Activated naive CD4-positive, alpha-beta T cell treated with anti-CD3 and anti-CD28 coated beads, Interleukin-2, amount 50 U/mL, for 24 hours (primary cell): ENCODE measurements around the gene PIK3R5.

Experiments used
- H3K27ac Mint-ChIP-seq: one replicate; pipeline ENCODE4 v1.8.0; 2021; ENCODE audit warnings: mild to moderate bottlenecking, mixed read lengths
- H3K27me3 Mint-ChIP-seq: one replicate; pipeline ENCODE4 v1.8.0; 2021; ENCODE audit warnings: mixed read lengths
- H3K36me3 Mint-ChIP-seq: one replicate; pipeline ENCODE4 v1.8.0; 2021; ENCODE audit warnings: mixed read lengths
- H3K4me1 Mint-ChIP-seq: one replicate; pipeline ENCODE4 v1.8.0; 2021; ENCODE audit warnings: mixed read lengths
- H3K4me3 Mint-ChIP-seq: one replicate; pipeline ENCODE4 v1.8.0; 2021; ENCODE audit warnings: mild to moderate bottlenecking, mixed read lengths
- H3K9me3 Mint-ChIP-seq: one replicate; pipeline ENCODE4 v1.8.0; 2021; ENCODE audit warnings: mixed read lengths

The PIK3R5 gene

DNA sequence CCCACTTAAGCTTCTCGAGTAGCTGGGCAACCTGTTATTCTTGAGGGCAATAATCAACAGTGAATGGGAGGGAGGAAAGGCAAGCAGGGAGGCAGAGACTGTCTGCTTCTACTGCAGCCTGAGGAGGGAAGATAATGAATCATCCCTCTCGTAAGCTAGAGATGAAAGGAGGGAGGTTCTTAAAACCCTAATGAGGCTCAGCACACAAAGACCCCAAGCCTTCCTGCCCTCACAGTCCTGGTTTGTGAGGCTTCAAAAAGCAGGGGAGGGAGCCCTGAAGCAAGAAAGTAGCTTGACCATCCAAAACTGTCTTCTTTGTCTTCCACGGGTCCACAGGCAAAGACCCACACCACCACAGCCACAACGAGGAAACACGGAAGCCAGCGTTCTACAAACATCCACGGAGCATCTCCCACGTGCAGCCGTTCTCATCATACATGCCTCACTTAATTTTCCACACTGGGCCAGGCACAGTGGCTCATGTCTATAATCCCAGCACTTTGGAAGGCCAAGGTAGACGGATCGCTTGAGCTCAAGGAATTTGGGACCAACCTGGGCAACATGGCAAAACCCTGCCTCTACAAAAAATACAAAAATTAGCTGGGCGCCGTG lies 1.8 kb downstream of the PIK3R5 start:
- H3K27me3 Mint-ChIP-seq = no peaks in the 10 kb centered on the region
- H3K36me3 Mint-ChIP-seq = peaks cover 23% of the 10 kb centered on the region
- H3K4me3 Mint-ChIP-seq = peak overlapping the region; percentile 88
- peak overlapping the region; percentile 98 for H3K27ac Mint-ChIP-seq
- H3K4me1 Mint-ChIP-seq = peaks cover 66% of the 10 kb centered on the region
- H3K9me3 Mint-ChIP-seq = peaks cover 10% of the 10 kb centered on the region

DNA sequence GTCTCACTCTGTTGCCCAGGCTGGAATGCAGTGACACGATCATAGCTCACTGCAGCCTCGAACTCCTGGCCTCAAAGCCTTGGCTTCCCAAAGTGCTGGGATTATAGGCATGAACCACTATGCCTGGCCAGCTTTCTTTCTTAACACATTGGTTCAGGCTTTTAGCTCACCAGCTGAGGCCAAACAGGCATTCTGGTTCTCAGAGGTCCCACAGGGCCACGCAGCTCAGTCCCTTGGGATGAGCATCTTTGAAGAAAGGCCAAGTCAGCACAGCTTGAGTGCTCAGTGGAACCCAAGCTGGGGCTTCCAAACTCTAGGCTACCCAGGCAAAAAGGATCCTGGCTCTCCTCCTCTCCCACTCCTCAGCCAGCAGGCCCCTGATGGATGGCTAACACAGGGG lies 2.5 kb downstream of the PIK3R5 start:
- H3K4me3 Mint-ChIP-seq = peak overlapping the region; percentile 88
- peaks cover 4% of the 10 kb centered on the region for H3K9me3 Mint-ChIP-seq
- H3K27ac Mint-ChIP-seq = peak overlapping the region; percentile 98
- no peaks in the 10 kb centered on the region for H3K27me3 Mint-ChIP-seq
- peaks cover 18% of the 10 kb centered on the region for H3K36me3 Mint-ChIP-seq
- peaks cover 68% of the 10 kb centered on the region for H3K4me1 Mint-ChIP-seq

DNA sequence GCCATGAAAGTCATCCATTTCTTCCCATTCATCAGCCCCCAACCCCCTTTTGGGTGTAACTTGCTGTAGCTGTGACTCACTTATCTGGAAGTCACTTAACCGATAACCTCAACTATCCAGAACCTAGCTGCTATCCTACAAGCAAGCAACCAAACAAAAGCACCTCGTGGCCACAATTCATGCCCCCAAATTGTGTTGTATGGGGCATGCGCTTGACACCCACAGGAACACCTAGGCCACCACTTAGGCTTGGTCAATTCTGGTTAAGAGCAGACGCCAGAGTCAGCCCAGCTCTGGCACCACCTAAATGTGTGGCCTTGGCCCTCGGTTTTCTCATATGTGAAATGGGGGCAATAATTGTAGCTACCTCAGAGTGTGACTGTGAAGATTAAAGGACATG lies 3.7 kb downstream of the PIK3R5 start:
- Mint-ChIP-seq H3K9me3 (no peaks in the 10 kb centered on the region), H3K36me3 (peaks cover 20% of the 10 kb centered on the region), H3K27ac (no peak overlapping the region), H3K4me1 (peaks cover 77% of the 10 kb centered on the region), H3K4me3 (peak overlapping the region; percentile 12), H3K27me3 (no peaks in the 10 kb centered on the region)

DNA sequence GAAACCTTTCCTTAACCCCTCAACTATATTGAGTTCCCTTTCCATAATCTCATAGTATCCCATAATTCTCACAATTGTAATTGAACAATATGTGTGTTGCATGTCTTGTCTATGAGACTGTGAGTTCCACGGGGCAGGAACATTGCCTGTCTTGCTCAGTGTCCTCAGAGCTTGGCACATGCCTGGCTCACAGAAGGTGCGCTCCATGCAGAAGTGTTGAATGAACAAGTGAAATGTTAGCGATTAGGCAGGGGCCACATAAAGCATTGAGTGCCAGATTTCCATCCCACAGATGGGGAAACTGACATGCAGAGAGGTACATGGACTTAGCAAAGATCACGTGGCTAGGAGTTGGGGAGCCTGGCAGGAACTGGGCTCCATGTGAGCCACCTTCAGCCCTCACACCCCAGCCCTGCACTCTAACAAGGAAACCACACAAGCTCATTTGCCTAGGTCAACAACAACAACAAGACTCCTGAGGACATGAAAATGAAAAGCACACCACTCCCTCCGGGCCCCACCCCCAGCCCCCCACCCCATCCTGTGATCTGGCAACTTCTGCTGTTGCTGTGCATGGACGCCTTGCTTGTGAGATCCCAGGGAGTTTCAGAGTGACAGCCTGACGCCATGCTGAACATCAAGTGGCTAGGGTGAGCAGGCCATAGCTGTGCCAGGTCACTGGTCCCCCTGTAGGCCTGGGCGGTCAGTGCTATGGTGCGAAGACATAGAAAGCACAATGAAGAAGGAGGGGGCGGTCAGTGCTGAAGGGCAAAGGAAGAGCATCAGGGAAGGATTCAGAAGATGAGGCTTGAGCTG lies 5.0 kb downstream of the PIK3R5 start:
- Mint-ChIP-seq H3K9me3 (no peaks in the 10 kb centered on the region), H3K4me3 (peak overlapping the region; percentile 40), H3K4me1 (peaks cover 90% of the 10 kb centered on the region), H3K27ac (peak overlapping the region; percentile 79), H3K36me3 (peaks cover 21% of the 10 kb centered on the region), H3K27me3 (no peaks in the 10 kb centered on the region)

DNA sequence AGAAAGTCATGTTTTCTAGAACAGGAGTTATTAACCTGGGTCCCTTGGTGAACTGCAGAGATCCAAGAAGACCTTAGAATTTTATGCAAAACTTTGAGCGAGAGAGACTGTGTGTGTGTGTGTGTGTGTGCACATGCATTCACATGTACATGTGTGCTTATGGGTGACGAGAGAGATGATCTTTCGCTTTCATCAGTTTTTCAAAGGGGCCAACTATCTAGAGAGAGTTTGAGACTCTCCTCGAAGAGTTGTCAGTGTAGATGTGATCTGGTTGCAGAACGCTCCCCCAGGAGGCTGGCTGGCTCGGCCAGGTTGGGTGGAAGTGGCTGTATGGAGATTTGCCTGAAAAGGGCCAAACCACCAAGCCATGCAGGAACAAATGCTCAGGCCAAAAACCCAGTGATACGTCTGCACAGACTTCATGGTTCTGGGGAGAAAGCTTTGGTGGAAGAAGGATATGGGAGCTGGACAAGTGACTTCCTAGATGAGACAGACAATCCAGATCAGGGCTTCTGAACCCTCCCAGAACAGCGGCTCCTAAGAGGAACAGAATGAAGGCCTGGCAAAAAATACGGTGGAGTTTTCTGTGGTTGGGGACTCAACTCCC lies 6.1 kb downstream of the PIK3R5 start:
- peak overlapping the region; percentile 83 for H3K27ac Mint-ChIP-seq
- H3K36me3 Mint-ChIP-seq = peaks cover 25% of the 10 kb centered on the region
- no peaks in the 10 kb centered on the region for H3K9me3 Mint-ChIP-seq
- H3K27me3 Mint-ChIP-seq = no peaks in the 10 kb centered on the region
- peak overlapping the region; percentile 47 for H3K4me3 Mint-ChIP-seq
- H3K4me1 Mint-ChIP-seq = peaks cover 95% of the 10 kb centered on the region

DNA sequence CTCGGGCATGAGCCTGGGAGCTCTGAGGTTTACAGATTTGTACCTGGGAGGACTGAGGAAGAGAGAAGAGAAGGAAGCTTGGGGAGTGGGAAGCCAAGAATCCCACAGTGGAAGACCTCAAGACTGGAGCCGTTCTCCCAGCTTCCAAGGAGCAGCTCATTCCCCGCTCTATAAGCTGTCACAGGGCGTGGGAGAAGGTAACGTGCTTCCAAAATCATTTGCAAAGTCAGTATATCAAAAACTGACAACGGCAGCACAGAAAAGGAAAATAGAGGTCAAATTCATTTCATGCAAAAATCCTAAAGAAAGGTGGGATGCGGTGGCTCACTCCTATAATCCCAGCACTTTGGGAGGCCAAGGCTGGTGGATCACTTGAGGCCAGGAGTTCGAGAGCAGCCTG lies 7.8 kb downstream of the PIK3R5 start:
- no peaks in the 10 kb centered on the region for H3K27me3 Mint-ChIP-seq

DNA sequence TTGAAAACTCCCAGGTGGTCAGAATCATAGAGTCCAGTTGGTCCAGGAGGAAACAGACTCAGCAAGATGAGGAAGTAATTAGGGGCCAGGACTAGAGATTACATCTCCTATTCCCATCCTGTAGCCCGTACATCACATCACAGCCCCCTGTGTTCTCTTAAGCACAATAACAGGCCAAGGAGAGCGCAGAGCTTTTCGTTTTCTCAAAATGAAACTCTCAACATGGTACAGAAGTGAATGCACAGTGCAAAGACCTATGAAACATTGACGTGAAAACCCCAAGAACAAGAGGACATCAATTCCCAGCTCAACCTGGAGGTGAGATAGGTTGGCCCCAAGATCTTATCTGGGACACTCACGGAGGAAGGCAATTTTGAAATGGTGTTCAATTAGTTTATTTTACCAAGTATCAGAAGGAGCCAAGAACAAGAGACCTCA lies 9.0 kb downstream of the PIK3R5 start:
- peaks cover 97% of the 10 kb centered on the region for H3K4me1 Mint-ChIP-seq
- peak overlapping the region; percentile 83 for H3K27ac Mint-ChIP-seq
- H3K36me3 Mint-ChIP-seq = peaks cover 29% of the 10 kb centered on the region
- H3K27me3 Mint-ChIP-seq = no peaks in the 10 kb centered on the region
- no peaks in the 10 kb centered on the region for H3K9me3 Mint-ChIP-seq
- peak overlapping the region; percentile 51 for H3K4me3 Mint-ChIP-seq

More for the DNA sequence above, 7.8 kb downstream of the PIK3R5 start:
- Mint-ChIP-seq H3K4me1 (peaks cover 97% of the 10 kb centered on the region), H3K9me3 (no peaks in the 10 kb centered on the region), H3K4me3 (peak overlapping the region; percentile 34), H3K36me3 (peaks cover 25% of the 10 kb centered on the region), H3K27ac (peak overlapping the region; percentile 81)

DNA sequence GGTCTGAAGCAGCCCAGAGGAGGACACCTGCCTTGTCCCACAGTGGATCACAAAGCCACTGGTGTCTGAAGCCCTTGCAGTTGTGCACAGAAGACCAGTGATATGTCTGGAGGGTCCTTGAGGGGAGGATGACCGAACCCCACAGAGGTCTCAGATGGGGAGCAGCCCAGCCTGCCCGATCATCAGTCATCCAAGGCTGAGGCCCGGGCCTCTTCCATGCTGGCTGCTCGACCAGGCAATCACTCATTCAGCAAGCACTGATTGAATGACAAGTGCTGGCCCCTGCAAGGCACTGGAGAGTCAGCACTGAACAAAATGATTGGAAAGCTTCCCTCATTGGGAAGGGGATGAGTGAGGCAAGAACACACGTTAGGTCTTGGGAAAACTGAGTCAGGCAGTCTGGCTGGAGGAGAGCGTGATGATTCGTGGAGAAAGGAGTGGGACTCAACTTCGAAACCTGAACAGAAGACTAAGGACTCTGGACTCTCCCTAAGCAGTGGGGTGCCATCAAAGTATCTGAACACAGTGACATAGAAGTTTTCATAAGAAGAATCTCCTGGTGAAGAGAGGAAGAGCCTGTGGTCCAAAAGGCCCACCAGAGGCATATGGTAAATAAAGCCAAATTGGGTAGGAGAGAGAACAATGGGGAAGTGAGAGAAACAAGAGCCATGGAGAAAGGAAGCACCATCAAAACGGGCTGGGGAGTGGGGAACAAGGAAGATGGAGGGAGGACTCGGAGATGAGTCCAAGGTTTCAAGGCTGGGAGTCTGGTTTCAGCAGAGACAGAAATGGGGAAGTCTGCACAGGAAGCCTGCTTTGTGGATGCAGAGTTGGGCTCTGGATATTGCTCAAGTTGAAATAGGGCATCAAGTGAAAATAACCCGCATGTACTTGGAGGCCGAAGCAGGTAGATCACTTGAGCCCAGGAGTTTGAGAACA lies 10.2 kb downstream of the PIK3R5 start:
- peaks cover 100% of the 10 kb centered on the region for H3K4me1 Mint-ChIP-seq
- no peaks in the 10 kb centered on the region for H3K9me3 Mint-ChIP-seq
- peak overlapping the region; percentile 89 for H3K27ac Mint-ChIP-seq
- H3K4me3 Mint-ChIP-seq = peak overlapping the region; percentile 84
- peaks cover 31% of the 10 kb centered on the region for H3K36me3 Mint-ChIP-seq
- H3K27me3 Mint-ChIP-seq = no peaks in the 10 kb centered on the region

DNA sequence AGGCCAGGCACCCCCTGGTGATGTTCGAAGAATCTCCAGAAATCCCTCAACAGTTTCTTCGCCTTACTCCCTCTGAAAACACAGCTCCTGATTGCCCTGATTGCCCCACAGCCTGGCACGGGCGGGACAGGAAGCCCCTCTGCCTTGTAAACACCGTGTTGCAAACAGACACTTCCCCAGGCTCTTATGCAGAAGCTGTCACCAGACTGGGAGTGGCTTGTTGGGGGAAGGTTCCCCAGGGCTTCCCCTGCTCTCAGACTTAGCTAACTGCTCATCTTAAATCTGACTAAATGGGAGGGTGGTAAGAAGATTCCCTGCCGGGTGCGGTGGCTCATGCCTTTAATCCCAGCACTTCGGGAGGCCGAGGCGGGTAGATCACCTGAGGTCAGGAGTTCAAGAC lies 11.2 kb downstream of the PIK3R5 start:
- Mint-ChIP-seq H3K9me3 (no peaks in the 10 kb centered on the region), H3K4me1 (peaks cover 99% of the 10 kb centered on the region), H3K27me3 (no peaks in the 10 kb centered on the region), H3K36me3 (peaks cover 25% of the 10 kb centered on the region), H3K4me3 (peak overlapping the region; percentile 84), H3K27ac (peak overlapping the region; percentile 93)

DNA sequence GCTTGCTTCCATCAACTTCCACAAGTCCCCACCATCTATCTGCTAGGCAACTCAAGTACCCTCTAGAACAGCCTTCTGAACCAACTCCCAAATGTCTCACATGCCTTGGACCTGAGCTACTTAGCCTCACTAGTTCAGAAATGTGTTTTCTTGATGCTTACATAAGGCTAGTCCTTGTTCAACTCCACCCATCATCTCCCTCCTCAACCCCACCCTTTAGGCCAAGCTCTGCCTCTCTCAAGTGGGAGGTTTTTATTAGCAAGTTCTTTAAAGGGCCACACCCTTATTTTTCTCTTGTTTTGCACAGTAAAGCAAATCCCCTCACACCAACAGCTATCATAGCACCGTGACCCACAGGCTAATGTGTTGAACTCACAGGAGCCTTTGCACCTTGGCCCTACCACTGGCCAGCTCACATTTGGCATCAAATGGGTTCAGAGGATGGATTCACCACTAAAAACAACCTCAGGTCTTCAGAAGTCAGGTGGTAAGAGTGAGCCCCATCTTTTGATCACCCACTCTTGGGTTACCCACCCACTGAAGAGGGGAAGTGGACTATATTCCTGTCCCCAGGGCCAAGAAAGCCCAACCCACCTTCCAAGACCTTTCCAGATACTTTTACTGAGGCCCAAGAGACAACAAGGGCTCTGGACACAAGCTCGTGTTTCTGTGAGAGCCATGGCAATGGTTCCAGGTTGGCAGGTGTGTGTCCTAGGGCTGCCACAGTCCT lies 12.2 kb downstream of the PIK3R5 start:
- Mint-ChIP-seq H3K36me3 (peaks cover 25% of the 10 kb centered on the region), H3K27ac (peak overlapping the region; percentile 46), H3K9me3 (no peaks in the 10 kb centered on the region), H3K4me1 (peaks cover 99% of the 10 kb centered on the region), H3K27me3 (no peaks in the 10 kb centered on the region), H3K4me3 (no peak overlapping the region)

DNA sequence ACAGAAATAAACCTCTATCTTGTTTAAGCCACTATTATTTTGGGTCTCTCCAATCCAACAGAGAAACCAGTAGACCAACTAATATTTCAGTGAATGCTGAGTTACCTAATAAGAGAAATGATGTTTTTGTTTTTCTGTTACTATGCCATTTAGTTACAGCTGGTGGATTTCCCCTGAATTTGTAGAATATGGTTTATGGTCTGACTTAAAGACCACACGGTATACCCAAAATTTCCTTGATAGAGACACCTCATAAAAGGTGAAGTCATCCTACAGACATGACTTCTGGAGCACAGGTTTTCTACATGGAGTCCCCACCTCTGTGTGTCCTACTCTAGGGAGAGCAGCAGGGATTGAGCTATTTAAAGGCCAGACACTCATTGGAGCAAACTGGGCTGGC lies 13.3 kb downstream of the PIK3R5 start:
- Mint-ChIP-seq H3K4me3 (no peak overlapping the region), H3K9me3 (no peaks in the 10 kb centered on the region), H3K27me3 (no peaks in the 10 kb centered on the region), H3K4me1 (peaks cover 97% of the 10 kb centered on the region), H3K36me3 (peaks cover 26% of the 10 kb centered on the region), H3K27ac (peak overlapping the region; percentile 63)

DNA sequence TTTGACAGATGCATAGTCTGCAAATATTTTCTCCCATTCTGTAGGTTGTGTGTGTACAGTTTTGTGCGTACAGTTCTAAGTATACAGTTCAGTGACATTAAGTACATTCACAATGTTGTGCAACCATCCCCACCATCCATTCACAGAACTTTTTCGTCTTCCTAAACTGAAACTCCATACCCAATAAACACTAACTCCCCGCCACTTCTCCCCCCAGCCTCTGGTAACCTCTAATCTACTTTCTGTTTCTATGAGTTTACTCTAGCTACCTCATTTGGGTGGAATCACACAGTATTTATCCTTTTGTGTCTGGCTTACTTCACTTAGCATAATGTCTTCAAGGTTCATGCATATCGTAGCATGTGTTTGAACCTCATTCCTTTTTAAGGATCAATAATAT lies 14.3 kb downstream of the PIK3R5 start:
- no peaks in the 10 kb centered on the region for H3K27me3 Mint-ChIP-seq
- no peak overlapping the region for H3K4me3 Mint-ChIP-seq
- H3K27ac Mint-ChIP-seq = peak overlapping the region; percentile 81
- peaks cover 97% of the 10 kb centered on the region for H3K4me1 Mint-ChIP-seq
- H3K9me3 Mint-ChIP-seq = no peaks in the 10 kb centered on the region
- H3K36me3 Mint-ChIP-seq = peaks cover 29% of the 10 kb centered on the region

DNA sequence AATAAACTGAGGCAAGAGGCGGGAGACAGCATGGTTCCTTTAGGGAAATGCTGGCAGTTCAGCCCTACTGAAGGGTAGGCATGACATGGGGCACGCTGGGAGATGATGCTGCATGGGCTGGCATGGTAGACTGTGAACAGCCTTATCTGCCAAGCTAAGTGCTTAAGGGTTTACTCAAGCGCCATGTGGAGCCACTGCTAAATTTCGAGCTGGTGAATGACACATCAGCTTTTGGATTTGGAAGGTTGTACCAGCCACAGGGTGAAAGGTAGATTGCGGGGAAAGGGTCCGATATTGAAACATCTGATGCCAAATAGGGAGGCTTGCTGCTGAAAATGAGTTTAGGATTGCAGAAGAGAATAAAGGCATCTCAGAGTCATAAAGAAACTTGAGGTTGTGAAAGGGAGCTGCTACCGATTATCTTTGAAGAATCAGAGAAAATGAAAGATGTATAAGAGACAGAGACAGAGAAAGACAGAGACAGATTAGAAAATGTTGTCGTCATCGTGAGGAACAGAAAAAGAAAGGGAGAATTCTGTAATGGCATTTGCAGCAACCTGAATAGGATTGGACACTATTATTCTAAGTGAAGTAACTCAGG lies 16.3 kb downstream of the PIK3R5 start:
- no peaks in the 10 kb centered on the region for H3K27me3 Mint-ChIP-seq
- peaks cover 28% of the 10 kb centered on the region for H3K36me3 Mint-ChIP-seq
- H3K4me3 Mint-ChIP-seq = peak overlapping the region; percentile 43
- peak overlapping the region; percentile 70 for H3K27ac Mint-ChIP-seq
- H3K4me1 Mint-ChIP-seq = peaks cover 97% of the 10 kb centered on the region
- H3K9me3 Mint-ChIP-seq = peaks cover under 1% of the 10 kb centered on the region

DNA sequence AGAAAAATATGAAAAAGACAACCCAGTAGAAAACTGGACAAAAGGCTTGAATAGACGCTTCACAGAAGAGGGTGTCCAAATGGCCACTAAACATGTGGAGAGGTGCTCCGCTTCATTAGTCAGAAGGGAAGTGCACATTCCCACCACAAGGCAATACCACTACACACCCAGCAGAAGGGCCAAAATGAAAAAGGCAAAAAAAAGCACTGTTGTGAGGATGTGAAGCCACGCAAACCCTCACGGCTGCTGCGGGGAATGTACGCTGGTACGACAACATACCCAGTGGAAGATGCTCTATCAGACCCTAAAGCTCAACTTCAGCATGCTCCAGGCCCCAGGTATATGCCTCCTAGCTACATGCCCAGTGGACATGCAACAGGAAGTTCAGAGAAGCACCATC lies 17.0 kb downstream of the PIK3R5 start:
- peak overlapping the region; percentile 39 for H3K27ac Mint-ChIP-seq
- H3K4me3 Mint-ChIP-seq = peak overlapping the region; percentile 43
- peaks cover 30% of the 10 kb centered on the region for H3K36me3 Mint-ChIP-seq
- H3K27me3 Mint-ChIP-seq = no peaks in the 10 kb centered on the region
- H3K4me1 Mint-ChIP-seq = peaks cover 94% of the 10 kb centered on the region
- H3K9me3 Mint-ChIP-seq = peaks cover 5% of the 10 kb centered on the region
